ENCODE data around the gene CEP70.
A peak's percentile ranks its signal among the peaks of the same experiment; 100 is the strongest.
"Not testable (repeated sequence)": the region's sequence is repeated elsewhere in the genome, so short reads cannot be mapped to it uniquely, and the experiment has no call there.

The CEP70 gene, protein sequence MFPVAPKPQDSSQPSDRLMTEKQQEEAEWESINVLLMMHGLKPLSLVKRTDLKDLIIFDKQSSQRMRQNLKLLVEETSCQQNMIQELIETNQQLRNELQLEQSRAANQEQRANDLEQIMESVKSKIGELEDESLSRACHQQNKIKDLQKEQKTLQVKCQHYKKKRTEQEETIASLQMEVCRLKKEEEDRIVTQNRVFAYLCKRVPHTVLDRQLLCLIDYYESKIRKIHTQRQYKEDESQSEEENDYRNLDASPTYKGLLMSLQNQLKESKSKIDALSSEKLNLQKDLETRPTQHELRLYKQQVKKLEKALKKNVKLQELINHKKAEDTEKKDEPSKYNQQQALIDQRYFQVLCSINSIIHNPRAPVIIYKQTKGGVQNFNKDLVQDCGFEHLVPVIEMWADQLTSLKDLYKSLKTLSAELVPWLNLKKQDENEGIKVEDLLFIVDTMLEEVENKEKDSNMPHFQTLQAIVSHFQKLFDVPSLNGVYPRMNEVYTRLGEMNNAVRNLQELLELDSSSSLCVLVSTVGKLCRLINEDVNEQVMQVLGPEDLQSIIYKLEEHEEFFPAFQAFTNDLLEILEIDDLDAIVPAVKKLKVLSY

DNA sequence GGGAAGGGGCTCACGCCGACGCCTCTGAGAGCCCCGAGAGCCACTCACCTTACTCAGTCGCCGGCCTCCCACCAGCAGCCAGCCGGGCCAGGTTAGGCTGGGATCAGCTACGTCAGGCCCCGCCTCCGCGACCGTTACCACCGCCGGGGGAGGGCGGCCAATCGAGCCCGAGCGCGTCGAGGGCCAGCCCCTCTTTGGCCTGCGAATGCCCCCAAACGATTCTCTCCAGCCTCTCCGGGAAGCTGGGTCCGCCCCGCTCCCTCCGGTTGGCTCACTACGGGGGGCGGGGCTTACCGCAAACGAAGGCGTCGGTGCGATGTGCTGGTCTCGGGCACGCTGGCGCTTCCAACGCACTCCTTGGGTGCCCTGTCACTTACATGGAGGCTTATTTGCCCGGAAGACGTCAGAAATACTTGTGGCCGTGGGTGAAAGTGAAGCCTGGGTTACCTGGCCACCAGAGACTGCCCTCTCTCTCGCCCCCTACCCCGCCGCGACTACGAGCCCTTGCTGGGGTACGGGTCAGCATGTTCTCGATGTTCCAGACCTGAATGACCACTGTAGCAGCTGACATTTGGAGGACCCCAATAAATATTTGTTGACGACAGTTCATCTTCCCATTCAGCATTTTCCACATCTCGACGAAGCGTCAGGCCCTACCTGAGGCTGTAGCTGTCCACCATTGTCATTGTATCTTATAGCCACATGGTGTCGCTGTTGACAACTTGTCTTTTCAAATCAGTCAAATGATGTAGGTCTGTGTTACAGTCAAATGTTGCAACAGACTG, at the start of gene CEP70:
Gene CEP70, minus strand, starts transcription at position 111 of the 785 bp plus-strand sequence. CDS start 21,333 bp downstream, outside the sequence.
- DNase-seq (ENCODE audit: low read depth), result peak; percentile 74

DNA sequence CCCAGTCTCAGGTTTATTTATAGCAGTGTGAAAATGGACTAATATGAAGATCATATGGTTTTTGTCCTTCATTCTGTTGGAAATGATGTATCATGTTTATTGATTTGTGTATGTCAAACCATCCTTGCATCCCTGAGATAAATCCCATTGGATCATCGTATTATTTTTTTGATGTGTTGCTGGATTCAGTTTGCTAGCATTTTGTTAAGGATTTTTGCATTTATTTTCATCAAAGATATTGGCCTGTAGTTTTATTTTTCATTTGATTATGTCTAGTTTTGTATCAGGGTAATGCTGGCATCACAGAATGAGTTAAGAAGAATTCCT, 48.8 kb upstream of the CEP70 start:
- no peak for DNase-seq (ENCODE audit: low read depth)

DNA sequence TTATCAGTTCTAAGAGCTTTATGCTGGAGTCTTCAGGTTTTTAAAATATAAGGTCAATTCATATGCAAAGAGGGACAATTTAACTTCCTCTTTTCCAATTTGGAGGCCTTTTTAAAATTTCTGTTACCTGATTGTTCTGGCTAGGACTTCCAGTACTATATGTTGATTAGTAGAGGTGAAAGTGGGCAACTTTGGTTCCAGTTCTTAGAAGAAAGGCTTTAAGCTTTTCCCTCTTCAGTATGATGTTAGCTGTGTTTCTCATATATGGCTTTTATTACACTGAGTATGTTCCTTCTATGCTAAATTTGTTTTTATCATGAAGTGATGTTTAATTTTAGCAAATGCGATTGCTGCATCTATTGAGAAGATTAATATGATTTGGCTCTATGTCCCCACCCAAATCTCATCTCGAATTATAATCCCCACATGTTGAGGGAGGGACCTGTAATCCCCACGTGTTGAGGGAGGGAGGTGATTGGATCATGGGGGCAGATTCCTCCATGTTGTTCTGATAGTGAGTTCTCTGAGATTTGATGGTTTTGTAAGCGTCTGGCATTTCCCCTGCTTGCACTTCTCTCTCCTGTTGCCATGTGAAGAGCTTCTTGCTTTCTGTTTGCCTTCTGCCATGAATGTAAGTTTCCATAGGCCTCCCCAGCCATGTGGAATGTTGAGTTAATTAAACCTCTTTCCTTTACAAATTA, 48.3 kb upstream of the CEP70 start:
- no peak for DNase-seq (ENCODE audit: low read depth)

DNA sequence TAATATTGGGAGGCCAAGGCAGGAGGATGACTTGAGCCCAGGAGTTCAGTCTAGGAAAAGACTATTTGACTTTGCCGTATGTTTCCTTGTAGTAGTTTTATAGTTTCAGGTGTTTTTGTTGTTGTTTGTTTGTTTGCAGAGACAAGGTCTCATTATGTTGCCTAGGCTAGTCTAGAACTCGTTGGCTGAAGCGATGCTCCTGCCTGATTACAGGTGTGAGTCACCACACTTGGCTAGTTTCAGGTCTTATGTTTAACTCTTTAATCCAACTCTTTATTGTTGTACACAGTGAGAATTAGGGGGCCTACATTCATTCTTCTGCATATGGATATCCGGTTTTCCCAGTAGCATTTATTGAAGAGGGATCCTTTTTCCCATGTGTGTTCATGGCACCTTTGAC, 46.5 kb upstream of the CEP70 start:
- DNase-seq (ENCODE audit: low read depth), result no peak

DNA sequence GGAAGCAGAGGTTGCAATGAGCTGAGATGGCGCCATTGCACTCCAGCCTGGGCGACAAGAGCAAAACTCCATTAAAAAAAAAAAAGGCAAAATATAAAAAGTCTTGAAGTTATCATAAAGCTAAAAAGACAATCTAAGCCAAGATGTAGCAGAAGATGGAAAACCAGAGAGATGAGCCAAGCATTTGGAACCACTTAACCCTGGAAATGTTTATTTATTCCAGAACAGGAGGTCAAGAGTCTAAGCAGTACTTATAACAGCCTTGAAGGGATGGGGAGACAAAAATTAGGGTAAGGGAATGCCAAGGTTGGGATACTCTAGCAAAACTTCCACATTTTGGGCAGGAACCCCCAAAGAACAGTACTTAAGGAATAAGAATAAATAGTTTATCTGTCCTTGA, 44.6 kb upstream of the CEP70 start:
- DNase-seq (ENCODE audit: low read depth), result no peak

DNA sequence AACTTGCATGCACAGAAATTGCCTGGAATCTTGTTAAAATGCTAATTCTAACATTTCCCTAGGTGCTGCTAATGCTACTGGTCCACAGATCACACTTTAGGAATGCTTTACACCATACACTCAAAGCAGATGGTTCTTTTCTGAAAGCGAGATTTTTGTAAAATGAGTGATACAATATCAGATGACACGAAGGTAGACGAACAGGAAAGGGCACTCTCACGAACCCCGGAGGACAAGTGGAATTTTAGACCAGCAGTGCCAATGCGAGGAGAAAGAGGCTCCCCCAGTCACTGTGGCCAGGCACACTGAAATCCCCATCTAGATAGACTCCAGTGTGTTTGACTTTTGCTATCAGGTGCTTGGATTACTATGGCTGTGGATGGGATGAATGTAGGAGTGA, 35.5 kb upstream of the CEP70 start:
- no peak for DNase-seq (ENCODE audit: low read depth)

DNA sequence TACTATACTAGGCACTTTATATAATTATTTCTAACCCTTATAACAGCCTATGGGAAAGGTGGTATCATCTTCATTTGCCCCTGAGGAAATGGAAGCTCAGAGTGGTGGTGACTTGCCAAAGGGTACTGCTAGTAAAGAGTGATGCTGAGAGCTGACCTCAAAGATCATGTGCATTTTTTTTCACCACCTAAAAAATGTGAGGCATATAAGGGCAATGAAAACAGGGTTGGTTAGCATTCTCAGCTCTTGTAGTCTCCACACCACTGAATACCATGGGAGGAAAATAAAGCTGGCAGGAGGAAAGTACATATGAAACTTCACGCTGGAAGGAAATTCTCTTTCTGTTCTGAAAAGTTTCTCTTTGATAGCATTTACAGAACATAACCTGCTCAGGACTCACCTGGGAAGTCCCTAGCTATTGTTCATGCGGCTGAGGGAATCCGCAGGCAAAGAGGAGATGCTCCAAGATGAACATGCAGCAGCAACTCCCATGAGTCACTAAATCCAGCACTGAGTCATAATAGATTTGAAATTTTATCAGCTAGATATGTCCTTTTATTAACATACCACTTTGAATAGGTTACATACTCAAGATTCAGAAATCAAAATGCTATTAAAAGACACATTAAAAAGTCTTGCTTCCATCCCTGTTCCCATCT, 31.8 kb upstream of the CEP70 start:
- DNase-seq (ENCODE audit: low read depth), result no peak

DNA sequence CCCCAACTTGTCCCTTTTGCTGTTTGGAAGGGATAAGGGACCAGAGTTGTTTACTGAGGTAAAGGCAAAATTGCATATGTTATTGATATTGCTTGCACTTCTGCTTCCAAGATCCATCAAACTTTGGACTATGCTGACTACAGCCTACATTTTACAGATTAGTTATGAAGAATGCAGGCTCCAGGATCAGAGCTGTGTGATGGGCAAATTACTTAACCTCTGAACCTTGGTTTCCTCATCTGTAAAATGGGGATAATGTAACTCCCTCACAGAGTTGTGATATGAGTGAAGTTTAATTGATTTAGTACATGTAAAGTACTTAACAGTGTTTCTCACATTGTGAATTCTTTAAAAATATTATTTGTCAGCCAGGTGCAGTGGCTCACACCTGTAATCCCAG, 30.5 kb upstream of the CEP70 start:
- no peak for DNase-seq (ENCODE audit: low read depth)

DNA sequence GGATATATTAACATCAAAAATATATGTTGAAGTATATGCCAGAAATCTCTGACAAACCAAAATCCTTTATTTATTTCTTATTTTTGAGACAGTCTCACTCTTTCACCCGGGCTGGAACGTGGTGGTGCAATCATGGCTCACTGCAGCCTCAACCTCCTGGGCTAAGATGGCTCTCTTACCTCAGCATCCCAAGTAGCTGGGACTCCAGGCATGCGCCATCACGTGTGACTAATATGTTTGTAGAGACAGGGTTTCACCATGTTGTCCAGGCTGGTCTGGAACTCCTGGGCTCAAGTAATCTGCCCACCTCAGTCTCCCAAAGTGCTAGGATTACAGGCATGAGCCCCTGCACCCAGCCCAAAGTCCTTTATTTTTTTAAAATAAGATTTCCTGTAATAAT, 26.4 kb upstream of the CEP70 start:
- no peak for DNase-seq (ENCODE audit: low read depth)

DNA sequence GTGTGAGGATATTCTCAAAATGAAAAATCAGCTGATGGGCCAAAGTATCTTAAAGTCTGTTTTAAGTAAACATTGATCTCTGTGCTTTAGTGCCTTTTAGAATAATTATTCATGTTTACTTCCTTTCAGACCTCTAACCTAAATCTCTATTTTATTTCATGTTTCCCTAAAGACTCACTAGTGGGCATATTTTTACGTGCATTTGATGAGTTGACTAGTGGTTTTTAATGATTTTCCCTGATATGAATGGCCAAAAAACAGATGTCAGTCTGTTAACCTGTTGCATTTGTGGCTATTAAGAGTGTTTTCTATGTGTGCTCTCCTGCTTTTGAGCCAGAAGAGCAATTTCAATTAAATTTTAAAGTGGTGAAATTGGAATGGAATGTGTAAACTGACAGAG, 21.4 kb upstream of the CEP70 start:
- no peak for DNase-seq (ENCODE audit: low read depth)

DNA sequence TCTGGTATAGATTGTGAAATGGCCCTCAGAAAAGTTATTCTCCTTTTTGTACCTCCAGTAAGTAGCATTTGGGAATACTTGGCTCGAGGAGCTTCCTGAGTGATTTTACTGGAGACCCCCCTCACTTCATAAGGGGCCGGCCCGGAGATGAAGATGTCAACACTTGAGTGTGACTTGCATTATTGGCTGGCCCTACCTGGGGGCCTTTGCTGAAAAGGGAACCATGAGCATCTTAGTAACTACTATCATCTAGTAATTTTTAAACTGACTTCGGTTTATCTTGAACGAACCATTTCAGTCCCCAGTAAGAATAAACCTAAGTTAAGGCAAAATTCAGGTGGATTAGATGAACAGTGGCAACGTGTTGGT, 15.8 kb upstream of the CEP70 start:
- DNase-seq (ENCODE audit: low read depth), result no peak

DNA sequence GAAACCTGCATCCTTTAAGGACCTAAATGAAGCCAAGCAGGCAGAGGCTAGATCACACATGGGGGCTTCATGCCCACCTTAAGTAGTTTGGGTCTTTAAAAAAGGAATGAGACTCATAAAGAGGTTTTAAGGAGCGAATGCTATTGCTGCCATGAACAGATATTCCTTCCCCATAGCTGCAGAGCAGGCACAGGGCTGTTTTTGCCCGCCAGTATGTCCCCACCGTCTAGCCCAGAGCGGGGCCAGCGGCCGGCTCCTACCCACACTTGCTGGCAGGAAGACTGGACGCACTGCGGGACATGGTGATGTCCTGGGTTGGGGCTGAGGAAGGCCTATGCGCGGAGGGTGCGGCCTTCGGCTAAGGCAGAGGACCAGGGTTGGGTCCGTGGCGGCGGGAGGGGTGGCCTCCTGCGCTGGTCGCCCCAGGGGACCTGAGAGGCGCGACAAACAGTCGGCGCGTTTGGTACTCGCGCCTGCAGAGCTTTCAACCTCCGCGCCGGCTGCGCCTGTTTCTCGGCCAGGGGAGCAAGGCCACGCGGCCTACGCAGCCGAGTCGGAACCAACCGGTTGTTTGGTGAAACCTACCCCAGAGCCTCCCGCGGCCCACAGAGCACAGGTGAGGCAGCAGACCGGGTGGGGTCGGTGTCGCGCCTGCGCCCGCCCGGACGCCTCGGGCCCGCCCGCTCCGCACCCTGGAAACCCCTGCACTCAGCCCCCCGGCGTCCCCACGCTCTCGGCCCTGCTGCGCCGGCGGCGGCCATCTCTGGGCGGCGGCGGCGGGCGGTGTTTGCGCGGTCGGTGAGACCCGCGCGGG, 14.5 kb upstream of the CEP70 start, which contains the start of gene FAIM:
Gene FAIM, plus strand, starts transcription at position 450 of the 814 bp plus-strand sequence. CDS start 10,956 bp downstream, outside the sequence.
- peak; percentile 35 for DNase-seq (ENCODE audit: low read depth)

DNA sequence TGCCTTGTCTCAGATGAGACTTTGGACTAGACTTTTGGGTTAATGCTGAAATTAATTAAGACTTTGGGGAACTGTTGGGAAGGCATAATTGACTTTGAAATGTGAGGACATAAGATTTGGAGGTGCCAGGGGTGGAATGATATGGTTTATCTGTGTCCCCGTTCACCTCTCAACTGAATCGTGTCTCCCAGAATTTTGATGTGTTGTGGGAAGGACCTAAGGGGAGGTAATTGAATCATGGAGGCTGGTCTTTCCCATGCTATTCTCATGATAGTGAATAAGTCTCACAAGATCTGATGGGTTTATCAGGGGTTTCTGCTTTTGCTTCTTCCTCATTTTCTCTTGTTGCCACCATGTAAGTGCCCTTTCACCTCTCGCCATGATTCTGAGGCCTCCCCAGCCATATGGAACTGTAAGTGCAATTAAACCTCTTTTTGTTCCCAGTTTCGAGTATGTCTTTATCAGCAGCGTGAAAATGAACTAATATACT, 10.1 kb upstream of the CEP70 start:
- not testable (repeated sequence) for DNase-seq (ENCODE audit: low read depth)

DNA sequence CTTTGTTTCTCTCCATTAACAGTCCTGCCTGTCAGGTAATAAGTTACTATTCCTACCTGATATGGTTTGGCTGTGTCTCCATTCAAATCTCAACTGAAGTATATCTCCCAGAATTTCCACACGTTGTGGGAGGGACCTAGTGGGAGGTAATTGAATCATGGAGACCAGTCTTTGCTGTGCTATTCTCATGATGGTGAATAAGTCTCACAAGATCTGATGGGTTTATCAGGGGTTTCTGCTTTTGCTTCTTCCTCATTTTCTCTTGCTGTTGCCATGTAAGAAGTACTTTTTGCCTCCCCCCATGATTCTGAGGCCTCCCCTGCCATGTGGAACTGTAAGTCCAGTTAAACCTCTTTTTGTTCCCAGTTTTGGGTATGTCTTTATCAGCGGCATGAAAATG, 7.6 kb upstream of the CEP70 start:
- DNase-seq (ENCODE audit: low read depth), result not testable (repeated sequence)

DNA sequence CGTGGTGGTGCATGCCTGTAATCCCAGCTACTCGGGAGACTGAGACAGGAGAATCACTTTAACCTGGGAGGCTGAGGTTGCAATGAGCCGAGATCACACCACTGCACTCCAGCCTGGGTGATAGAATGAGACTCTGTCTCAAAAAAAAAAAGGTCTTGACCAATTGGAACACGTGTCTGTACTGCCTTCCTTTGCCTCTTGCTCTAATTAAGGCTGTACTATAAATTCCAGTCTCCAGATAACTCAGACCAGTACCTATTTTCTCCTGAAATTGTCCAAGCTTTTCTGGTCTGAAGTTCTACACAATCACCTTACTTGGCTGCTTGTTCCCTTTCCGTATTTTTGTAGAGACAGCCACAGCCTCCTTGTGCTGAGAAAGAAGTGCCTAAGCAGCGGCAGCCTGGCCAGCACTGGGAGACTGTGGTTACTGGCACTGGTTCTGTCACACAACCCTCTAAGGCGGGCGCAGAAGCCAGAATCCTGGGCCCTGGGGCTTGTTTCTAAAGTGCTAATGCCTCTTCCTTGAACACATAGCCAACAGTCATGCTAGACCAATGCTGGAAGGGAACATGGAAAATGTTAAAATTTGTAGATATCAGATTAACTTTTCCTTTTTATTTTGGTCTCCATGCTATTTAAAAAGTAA, 6.2 kb upstream of the CEP70 start:
- no peak for DNase-seq (ENCODE audit: low read depth)

DNA sequence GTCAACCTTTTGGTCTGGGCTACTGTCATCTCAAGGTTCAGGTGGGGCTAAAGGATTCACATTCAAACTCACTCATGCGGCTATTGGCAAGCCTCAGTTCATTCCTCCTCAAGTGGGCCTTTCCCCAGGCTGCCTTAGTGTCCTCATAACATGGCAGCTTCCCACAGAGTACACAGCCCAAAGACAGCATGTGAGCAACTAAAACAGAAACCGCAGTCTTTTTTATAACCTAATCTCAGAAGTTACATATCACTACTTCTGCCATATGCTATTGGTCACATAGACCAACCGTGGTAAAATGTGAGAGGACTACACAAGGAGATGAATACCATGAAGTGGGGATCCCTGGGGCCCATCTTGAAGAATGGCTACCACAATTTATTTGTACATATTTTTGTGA, 4.5 kb upstream of the CEP70 start:
- no peak for DNase-seq (ENCODE audit: low read depth)

DNA sequence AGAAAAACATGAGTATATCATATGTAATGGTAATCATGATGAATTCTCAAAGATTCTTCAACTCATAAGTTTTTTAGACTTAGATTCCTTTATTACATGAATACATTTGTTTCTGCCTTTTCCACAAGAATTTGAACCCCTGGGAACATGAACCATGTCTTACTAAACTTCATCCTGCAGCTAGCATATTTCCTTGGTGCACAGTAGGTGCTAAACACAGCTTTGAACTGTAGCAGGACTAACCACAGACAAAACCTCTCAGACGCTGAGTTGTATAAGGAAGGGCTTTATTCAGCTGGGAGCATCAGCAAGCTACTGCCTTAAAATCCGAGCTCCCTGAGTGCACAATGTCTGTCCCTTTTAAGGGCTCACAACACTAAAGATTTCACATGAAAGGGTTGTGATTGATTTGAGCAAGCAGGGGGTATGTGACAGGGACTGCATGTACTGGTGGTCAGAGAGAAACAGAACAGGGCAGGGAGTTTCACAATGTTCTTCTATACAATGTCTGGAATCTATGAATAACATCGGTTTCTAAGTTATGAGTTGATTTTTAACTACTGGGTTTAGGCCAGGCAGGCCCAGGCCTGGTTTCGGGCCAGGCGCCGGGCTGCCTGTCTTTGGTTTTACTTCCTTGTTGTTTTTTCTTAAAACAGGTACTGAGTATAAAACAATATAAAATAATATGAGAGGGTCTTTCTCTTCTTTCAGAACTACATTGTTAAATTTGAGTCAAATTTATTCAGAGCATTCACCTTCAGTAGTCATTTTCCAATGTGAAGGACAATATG, 3.3 kb upstream of the CEP70 start:
- DNase-seq (ENCODE audit: low read depth), result not testable (repeated sequence)

DNA sequence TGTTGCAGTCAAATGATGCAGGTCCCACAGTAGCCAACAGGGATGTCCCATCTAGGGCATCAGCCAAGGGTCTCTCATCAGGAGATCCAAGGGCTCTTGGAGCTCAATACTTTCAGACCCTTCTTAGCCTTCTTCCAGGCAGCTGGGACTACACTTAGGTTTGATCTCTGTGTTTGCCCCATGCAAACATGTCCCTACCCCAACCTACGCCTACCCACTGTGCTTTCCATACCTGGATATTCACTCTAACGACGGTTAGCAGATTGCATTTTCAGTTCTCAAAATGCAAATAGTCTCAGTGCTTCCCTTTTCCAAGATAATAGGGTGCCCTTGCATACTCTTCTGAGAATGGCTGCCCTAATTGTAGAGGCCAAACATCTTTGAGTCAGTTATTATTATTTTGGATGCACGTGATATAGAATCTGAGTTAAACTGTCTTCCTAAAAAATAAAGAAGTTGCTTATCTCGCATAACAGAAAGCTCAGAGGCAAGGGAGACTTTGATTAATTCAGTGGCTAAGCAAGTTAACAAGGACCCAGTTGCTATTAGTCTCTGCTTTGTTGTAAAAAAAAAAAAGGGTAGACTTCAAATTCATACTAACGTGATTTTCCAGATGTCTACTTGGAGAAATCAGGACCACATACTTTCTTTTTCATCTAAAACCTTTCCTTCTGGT, 1.0 kb upstream of the CEP70 start:
- DNase-seq (ENCODE audit: low read depth), result no peak
